ENCODE results near the gene TPT1.

Gene TPT1

DNA sequence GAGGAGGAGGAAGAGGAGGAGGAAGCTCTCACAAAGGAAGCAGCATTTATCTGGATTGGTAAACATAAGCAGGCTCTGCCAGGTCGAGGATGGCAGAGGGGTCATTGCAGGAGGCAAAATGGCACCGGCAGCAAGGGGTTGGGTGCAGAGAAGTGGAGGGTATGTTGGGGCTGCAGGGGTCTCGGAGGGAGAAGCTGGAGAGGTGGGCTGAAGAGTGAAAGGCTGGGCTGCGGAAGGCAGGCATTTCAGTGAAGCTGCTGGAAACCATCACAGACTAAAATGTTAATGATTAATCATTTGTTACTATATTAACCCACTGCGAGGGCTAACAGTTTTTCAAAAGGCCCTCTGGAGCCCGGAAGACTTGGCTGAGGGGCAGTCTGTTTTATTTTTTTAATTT, 24.6 kb downstream of the TPT1 start:
- no peak for DNase-seq (ENCODE audit: low read depth)
- TF ChIP-seq, protein P1, sequence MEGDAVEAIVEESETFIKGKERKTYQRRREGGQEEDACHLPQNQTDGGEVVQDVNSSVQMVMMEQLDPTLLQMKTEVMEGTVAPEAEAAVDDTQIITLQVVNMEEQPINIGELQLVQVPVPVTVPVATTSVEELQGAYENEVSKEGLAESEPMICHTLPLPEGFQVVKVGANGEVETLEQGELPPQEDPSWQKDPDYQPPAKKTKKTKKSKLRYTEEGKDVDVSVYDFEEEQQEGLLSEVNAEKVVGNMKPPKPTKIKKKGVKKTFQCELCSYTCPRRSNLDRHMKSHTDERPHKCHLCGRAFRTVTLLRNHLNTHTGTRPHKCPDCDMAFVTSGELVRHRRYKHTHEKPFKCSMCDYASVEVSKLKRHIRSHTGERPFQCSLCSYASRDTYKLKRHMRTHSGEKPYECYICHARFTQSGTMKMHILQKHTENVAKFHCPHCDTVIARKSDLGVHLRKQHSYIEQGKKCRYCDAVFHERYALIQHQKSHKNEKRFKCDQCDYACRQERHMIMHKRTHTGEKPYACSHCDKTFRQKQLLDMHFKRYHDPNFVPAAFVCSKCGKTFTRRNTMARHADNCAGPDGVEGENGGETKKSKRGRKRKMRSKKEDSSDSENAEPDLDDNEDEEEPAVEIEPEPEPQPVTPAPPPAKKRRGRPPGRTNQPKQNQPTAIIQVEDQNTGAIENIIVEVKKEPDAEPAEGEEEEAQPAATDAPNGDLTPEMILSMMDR (conservative IDR thresholded peaks at IDR 0.05; ENCODE audit: low read length): no peak

DNA sequence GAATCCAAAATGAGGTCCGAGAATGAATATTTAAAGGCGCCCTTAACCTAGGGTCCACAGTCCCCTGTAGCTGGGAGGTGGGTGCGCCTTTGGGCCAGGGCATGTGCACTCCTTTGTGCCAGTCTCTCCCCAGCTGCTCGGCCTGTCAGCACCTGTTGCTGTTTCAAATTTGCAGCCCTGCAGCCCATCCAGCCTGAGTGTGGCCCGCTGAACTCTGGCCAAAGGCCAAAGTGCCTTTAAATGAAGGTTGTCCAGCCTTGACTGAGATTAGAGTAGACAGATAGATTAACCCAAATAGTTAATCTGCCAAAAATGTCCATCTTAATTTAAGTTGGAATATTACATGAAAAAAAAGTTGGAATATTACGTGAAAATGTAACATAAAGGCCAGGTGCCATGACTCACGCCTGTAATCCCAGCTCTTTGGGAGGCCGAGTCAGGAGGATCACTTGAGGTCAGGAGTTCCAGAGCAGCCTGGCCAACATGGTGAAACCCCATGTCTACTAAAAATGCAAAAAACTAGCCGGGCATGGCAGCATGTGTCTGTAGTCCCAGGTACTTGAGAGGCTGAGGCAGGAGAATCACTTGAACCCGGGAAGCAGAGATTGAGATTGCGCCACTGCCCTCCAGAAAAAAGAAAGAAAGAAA, 25.3 kb downstream of the TPT1 start:
- H3K4me3 ChIP-seq (ENCODE audit: low read length): no peak overlapping the region
- TF ChIP-seq, protein P1 (conservative IDR thresholded peaks at IDR 0.05; ENCODE audit: low read length): no peak
- DNase-seq (ENCODE audit: low read depth): no peak

More for the DNA sequence above, 24.6 kb downstream of the TPT1 start:
- H3K4me3 ChIP-seq (ENCODE audit: low read length): no peak overlapping the region

DNA sequence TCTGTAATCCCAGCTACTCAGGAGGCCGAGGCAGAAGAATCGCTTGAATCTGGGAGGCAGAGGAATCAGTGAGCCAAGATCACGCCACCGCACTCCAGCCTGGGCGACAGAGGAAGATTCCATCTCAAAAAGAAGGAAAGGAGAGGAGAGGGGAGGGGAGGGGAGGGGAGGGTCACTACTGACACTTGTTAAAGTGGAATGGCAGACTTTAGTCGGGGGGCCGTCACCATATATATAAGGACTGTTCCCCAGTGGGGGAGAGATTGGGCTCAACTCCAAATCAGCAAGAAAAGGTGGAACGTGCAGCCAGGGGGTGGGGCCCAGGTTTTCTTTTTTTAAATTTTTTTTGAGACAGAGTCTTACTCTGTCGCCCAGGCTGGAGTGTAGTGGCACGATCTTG, 26.2 kb downstream of the TPT1 start:
- no peak for DNase-seq (ENCODE audit: low read depth)
- TF ChIP-seq, protein P1 (conservative IDR thresholded peaks at IDR 0.05; ENCODE audit: low read length): no peak
- no peak overlapping the region for H3K4me3 ChIP-seq (ENCODE audit: low read length)

DNA sequence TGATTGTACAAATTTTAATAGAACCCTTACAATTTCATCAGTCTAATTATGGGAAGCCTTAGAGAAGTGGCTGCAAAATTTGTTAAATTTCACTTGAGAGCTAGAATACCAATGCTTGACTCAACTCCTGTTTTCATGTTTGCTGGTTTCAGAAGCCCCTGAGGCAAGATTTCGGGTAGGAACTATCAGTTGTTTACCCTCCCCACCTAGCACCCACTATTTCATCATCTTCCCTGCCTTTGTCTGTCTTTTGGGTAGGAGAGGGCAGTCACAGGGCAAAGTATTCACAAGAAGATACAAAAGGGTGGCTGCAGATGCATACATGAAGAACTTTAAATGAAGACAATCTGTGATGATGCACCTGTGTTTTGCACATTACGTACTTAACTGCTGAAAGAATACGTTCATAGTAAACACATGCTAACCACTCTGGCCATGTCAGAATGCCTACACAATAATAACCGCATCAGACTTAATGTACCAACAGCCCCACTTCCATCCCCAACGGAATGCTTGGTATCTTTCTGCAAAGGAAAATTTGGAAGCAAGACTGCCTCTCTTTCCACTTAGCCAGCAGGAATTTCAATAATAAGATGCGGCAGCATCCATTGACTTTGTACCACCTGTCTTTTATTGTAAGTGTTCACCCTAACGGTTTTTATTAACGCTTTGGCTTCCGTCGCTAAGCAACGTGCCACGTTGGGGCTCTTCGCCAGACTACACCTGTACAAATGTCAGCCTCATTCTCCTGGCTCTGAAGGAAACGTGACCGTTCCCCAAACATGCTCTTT, 30.4 kb downstream of the TPT1 start:
- peak overlapping the region; percentile 23 for H3K4me3 ChIP-seq (ENCODE audit: low read length)
- TF ChIP-seq, protein P1 (conservative IDR thresholded peaks at IDR 0.05; ENCODE audit: low read length): no peak
- no peak for DNase-seq (ENCODE audit: low read depth)

DNA sequence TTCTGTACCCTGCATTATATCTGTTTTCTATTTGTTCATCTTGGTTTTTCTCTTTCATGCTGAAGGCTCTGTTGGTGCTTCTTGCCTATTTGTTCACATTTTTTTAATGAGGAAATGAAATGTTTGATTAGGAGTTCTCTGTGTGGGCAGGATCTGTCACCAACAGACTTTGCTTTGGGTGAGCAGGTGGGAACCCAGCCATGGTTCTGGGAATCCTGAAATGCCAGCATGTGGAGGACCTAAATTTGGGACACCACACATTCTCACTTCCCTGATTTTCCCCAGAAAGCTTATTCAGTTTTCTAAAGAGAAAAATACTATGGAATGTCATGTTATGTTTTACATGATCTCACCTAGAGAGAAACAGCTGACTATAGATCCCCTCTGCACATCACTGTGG, 34.0 kb downstream of the TPT1 start:
- no peak overlapping the region for H3K4me3 ChIP-seq (ENCODE audit: low read length)
- TF ChIP-seq, protein P1 (conservative IDR thresholded peaks at IDR 0.05; ENCODE audit: low read length): no peak
- DNase-seq (ENCODE audit: low read depth): no peak

DNA sequence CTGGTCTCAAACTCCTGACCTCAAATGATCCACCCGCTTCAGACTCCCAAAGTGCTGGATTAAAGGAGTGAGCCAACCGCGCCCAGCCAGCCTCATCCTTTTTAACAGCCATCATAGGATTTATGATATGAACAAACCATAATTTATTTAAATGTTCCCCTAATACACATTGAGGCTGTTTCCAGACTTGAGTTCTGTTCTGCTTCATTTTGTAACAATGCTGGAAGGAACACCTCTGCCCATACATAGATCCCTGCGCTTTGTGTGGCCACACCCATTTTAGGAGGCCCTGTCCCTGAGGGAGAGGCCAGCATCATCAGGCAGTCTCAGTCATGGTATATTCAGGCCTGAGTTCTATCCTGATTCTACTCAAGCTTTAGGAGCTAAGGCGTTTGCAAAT, 35.9 kb downstream of the TPT1 start:
- TF ChIP-seq, protein P1 (conservative IDR thresholded peaks at IDR 0.05; ENCODE audit: low read length): no peak
- H3K4me3 ChIP-seq (ENCODE audit: low read length): no peak overlapping the region
- no peak for DNase-seq (ENCODE audit: low read depth)

DNA sequence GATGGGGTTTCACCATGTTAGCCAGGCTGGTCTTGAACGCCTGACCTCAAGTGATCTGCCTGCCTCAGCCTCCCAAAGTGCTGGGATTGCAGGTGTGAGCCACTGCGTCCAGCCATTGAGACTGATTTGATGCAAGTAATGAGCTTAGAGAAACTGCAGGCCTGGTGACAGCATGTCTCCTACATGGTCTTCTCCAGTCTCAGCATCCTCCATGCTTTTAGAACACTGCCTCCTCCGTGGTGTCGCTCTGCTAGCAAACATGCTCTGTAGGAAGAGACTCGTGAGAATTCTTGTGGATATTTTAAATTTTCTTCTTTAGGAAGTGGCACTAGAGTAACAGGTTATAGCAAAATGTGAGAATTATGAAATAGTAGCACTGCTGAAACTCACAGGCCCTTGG, 37.1 kb downstream of the TPT1 start:
- DNase-seq (ENCODE audit: low read depth): no peak
- TF ChIP-seq, protein P1 (conservative IDR thresholded peaks at IDR 0.05; ENCODE audit: low read length): no peak
- no peak overlapping the region for H3K4me3 ChIP-seq (ENCODE audit: low read length)
